ENCODE data around the gene ICAM2.

DNA sequence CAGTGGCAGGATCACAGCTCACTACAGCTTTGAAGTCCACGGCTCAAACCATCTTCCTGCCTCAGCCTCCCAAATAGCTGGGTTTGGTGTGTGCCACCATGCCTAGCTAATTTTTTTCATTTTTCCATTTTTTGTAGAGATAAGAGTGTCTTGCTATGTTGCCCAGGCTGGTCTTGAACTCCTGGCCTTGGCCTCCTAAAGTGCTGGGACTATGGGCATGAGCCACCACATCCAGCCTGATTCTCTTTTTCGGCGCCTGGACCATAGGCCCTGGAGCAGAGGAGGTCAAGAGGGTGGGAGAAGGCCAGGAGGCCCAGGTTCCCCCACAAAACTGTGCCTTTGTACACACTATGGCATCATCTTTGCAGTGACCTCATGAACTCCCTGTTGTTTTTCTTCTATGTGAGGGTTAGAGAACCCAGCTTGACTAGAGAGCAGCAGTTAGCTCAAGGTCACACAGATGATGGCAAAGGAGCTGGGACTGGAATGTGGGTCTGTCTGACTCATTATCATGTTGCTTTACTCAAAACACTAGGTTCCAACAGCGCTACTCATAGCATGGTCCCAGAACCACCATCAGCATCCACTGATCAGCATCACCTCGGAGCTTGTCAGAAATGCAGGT lies 64.0 kb downstream of the ICAM2 start:
- no peak for TF ChIP-seq EP300 (IDR thresholded peaks at IDR 0.05)
- TF ChIP-seq, protein P1, sequence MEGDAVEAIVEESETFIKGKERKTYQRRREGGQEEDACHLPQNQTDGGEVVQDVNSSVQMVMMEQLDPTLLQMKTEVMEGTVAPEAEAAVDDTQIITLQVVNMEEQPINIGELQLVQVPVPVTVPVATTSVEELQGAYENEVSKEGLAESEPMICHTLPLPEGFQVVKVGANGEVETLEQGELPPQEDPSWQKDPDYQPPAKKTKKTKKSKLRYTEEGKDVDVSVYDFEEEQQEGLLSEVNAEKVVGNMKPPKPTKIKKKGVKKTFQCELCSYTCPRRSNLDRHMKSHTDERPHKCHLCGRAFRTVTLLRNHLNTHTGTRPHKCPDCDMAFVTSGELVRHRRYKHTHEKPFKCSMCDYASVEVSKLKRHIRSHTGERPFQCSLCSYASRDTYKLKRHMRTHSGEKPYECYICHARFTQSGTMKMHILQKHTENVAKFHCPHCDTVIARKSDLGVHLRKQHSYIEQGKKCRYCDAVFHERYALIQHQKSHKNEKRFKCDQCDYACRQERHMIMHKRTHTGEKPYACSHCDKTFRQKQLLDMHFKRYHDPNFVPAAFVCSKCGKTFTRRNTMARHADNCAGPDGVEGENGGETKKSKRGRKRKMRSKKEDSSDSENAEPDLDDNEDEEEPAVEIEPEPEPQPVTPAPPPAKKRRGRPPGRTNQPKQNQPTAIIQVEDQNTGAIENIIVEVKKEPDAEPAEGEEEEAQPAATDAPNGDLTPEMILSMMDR (IDR thresholded peaks at IDR 0.05), result no peak

All from gastroesophageal sphincter (tissue), 3 donors.